Kidney capillary endothelial cell (primary cell): ENCODE data around the gene SNX2.

Experiments used
- DNase-seq: peaks from one replicate; pipeline ENCODE4 v3.0.0-alpha.2; 2018; ENCODE audit warnings: low spot score

The SNX2 gene

GRCh38 chr5:122773619-122774018, 1.3 kb upstream of the SNX2 start:
- no peak for DNase-seq

DNA sequence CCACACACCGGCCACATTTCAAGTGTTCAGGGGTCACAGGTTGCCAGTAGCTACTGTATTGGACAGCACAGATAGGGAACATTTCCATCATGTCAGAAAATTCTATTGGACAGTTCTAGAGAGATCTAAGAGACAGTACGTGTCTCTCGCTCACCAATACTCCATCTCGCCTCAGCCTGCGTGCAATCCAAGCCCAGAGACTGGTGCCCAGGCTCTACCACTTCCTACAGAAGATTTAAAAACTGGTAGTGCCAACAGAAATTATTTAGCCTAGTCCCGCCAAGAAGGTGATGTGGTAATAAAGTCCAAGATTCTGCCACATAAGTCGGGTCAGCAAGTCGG, 390 bp upstream of the SNX2 start:
- DNase-seq: no peak

GRCh38 chr5:122775550-122776542, 966 bp downstream of the SNX2 start:
- DNase-seq: no peak

- DNase-seq: no peak
Measured at GRCh38 chr5:122778157-122778556, 3.3 kb downstream of the SNX2 start.

DNA sequence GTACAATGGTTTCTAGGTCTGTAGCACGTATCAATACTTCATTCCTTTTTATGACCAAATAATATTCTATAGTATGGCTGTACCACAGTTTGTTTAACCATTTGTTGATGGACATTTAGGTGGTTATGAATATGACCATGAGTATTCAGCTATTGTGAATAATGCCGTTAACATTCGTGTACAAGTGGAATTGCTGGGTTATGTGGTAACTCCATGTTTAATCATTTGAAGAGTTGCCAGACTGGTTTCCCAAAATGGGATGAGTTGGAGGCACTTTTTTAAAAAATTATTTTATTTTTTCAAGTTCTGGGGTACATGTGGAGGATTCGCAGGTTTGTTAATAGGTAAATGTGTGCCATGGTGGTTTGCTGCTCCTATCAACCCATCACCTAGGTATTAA, 4.6 kb downstream of the SNX2 start:
- DNase-seq: no peak

DNA sequence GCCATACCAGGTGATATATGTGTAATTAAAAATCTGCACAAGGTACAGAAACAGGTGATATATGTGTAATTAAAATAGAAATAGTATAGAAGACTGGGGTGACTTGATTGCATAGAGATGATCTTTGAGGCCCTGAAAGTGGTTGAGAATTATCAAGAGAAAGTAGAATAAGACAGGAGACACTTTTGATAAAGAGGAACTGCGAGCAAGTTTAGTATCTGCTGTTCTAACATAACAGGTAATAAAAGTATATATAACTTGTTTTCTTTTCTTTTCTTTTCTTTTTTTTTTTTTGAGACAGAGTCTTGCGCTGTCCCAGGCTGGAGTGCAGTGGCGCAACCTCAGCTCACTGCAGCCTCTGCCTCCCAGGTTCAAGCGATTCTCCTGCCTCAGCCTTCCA, 5.4 kb downstream of the SNX2 start:
- no peak for DNase-seq

DNA sequence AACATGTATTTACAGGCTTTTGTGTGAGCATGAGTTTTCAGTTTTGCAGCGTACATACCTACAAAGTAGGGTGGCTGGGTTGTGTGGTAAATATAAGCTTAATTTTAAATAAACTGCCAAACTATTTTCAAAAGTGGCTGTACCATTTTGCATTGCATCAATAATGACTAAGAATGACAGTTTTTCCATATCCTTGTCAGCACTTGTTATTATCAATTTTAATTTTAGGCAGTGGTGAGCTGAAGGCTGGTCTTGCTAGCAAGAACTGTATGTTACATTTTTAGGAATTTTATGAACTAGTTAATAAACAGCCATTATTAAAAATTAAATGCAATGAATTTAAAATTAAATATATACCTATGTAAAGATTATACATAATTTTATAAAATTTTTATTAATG, 6.6 kb downstream of the SNX2 start:
- DNase-seq: no peak

GRCh38 chr5:122785294-122785693, 10.4 kb downstream of the SNX2 start:
- DNase-seq: no peak

DNA sequence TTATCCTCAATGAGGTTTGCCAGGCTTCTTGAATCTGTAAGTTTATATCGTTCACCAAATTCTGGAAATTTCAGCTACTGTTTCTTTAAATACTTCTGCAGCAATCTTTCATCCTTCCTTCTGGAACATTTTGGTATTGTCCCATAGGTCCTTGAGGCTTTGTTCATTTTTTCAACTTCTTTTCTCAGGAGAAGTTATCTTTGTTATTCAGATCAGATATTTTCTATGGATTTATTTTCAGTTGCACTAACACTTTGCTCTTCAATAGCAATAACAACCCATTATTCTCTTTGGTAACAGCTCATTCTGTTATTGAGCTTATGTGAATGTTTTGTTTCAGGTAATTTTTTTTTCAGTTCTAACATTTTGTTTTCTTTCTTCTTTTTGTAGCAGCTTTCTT, 13.5 kb downstream of the SNX2 start:
- no peak for DNase-seq

GRCh38 chr5:122788996-122789395, 14.1 kb downstream of the SNX2 start:
- no peak for DNase-seq

- no peak for DNase-seq
Measured at GRCh38 chr5:122789461-122790171, 14.7 kb downstream of the SNX2 start.

DNA sequence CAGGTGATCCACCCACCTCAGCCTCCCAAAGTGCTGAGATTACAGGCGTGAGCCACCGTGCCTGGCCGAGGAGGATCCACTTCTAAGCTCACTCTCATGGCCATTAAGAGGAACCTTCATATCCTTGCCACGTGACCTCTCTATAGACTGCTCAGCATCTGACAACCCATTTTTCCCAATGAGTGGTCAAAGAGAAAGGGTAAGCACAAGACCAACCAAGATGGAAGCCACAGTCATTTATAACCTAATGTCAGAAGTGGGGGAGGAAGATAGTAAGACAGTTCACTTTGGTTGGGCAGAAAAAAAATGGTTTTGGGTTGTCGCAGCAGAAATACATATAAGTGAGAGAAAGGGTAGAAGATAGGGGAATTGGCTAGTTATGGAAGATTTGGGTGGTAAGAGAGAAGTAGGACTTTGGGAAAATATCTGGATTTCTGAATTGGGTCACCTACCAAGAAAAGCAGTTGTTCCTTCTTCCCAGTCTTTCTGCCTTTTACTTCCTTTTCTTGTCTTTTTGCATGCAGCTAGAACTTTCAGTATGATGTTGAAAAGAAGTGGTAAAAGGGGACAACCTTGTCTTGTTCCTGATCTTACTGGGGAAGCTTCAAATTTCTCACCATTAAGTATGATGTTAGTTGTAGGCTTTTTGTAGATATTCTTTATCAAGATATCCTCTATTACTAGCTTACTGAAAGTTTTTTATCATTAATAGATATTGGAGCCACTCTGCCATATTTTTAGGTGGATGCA, 15.6 kb downstream of the SNX2 start:
- no peak for DNase-seq

GRCh38 chr5:122805481-122805880, 30.6 kb downstream of the SNX2 start:
- no peak for DNase-seq

- no peak for DNase-seq
Measured at GRCh38 chr5:122810405-122810804, 35.5 kb downstream of the SNX2 start.

- no peak for DNase-seq
Measured at GRCh38 chr5:122815218-122815767, 40.4 kb downstream of the SNX2 start.

GRCh38 chr5:122816756-122817155, 41.9 kb downstream of the SNX2 start:
- no peak for DNase-seq

GRCh38 chr5:122831984-122832383, 57.1 kb downstream of the SNX2 start:
- DNase-seq: no peak

- no peak for DNase-seq
Measured at GRCh38 chr5:122835681-122836080, 60.8 kb downstream of the SNX2 start.

GRCh38 chr5:122836947-122837346, 62.1 kb downstream of the SNX2 start:
- DNase-seq: no peak

- DNase-seq: no peak
Measured at GRCh38 chr5:122839731-122840130, 64.9 kb downstream of the SNX2 start.

GRCh38 chr5:122842016-122842580, 67.2 kb downstream of the SNX2 start:
- no peak for DNase-seq
